Inferior parietal cortex (tissue), 1 donor: ENCODE data around the gene IMMT.

Experiments used
- DNase-seq: peaks from one replicate; pipeline ENCODE4 v3.0.0-alpha.2; 2016; ENCODE audit errors: extremely low spot score

Gene IMMT

DNA sequence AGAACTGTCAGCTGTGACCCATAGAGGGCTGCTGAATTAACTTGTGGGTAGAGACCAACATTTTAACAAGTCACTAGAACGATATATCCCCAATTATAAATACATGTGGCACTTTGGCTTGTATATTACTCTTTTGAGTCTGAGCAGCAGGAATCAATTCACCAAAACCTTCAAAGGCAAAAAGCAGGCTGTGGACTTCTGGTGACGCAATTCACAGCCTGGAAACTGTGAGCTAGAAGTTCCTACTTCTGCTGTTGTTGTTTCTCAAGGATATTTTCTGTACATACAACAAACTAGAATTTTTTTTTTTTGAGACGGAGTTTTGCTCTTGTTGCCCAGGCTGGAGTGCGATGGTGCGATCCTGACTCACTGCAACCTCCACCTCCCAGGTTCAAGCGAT lies 52.0 kb downstream of the IMMT start:
- DNase-seq: no peak

- DNase-seq: no peak
Measured at GRCh38 chr2:86142436-86143257, 52.6 kb downstream of the IMMT start.

- no peak for DNase-seq
Measured at GRCh38 chr2:86140969-86141392, 54.3 kb downstream of the IMMT start.

- no peak for DNase-seq
Measured at GRCh38 chr2:86139981-86140380, 55.3 kb downstream of the IMMT start.

GRCh38 chr2:86138736-86139625 lies 56.3 kb downstream of the IMMT start:
- no peak for DNase-seq

DNA sequence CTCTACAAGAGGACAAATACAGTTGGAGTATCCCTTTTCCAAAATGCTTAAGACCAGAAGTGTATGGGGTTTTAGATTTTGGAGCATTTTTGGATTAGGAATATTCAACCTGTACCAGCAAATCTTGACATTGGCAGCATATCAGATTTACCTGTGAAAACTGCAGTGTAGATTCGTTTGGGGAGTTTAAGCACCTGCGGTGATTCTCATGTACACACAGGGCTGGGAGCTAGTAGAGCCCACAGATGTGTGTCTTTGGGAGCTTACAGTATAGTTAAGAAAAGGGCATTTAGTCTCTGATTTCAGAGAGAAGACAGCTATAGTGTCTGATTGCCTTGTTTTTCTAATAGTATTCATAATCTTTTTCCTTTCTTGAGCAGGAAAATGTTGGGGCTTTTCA lies 59.1 kb downstream of the IMMT start:
- no peak for DNase-seq

- no peak for DNase-seq
Measured at GRCh38 chr2:86135653-86136052, 59.6 kb downstream of the IMMT start.

- no peak for DNase-seq
Measured at GRCh38 chr2:86134709-86135108, 60.6 kb downstream of the IMMT start.

DNA sequence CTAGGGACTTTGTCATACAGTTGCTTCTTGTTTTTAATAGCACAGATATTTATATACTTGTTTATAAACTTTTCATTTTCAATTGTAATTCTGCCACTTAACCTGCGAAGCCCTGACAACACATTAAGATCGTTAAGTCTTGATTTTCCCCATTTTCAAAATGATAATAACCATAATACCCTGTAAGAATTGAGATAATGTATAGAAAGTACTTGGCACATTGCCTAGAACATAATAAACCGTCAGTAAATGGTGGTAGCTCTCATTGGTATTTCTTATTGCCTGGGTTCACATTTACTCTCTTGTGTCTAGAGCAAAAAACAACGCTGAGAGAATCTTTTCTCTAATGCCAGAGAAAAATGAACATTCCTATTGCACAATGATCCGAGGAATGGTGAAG lies 70.6 kb downstream of the IMMT start:
- DNase-seq: no peak

GRCh38 chr2:86123328-86123925 lies 71.8 kb downstream of the IMMT start:
- no peak for DNase-seq

- DNase-seq: no peak
Measured at GRCh38 chr2:86118130-86118529, 77.1 kb downstream of the IMMT start.

DNA sequence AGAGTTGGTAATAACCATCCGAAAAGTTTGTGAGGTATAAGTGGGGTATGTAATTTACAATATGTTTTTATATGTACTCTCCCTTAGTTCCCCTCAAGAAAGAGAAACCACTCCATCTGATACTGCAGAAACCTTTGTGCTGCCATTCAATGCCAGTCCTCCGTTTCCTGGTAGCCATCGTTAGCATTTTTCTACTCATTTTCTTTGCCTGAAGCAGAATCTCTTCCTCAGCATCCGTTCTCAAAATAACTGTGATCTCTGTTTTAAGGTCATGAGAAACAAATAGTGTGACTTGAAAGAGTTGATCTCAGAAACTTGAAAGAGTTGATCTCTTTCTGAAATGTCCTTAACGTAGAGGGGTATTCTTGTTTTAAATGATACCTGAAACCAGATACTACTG lies 88.2 kb downstream of the IMMT start:
- DNase-seq: no peak

- DNase-seq: peak; percentile 96
Measured at GRCh38 chr2:86105969-86106945, 89.0 kb downstream of the IMMT start, which contains the start of gene PTCD3. Gene PTCD3, plus strand, starts transcription at chr2:86106235. Its CDS starts 13 bp downstream, at chr2:86106248.

DNA sequence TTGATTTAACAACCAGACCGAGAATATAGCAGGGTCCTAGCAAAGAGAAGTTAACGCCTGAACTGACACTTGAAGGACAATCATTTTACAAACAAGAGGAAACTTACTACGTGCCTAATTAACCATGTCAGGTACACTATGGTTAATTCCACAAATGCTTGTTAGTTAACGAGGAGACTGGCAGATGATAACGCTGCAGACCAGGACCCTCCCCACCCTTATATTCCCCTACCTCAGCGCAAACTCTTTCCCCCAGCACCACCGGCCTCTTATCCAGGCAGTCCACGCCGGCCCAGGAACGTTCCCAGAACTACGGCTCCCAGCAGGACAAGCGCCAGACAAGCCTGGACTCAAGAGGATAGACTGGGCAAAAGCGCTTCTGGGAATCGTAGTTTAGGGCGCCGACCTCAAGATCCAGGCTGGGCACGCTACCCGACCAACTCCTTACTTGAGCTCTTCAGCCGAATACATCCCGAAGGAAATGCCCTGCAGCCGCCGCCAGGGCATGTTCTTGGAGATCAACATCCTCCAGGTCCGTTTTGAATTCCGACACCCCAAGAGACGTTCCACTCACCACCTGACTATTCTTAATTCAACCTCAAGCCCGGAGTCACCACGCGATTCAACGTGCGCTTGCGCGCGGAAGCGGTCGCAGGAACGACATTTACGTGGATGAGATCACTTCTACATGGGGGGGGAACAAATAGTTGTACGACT lies 89.9 kb downstream of the IMMT start, which contains the start of gene POLR1A:
Gene POLR1A (minus strand): TSS at position 635 of the 717 bp plus-strand sequence. CDS start 110 bp downstream, at position 525.
- DNase-seq: peak; percentile 94

DNA sequence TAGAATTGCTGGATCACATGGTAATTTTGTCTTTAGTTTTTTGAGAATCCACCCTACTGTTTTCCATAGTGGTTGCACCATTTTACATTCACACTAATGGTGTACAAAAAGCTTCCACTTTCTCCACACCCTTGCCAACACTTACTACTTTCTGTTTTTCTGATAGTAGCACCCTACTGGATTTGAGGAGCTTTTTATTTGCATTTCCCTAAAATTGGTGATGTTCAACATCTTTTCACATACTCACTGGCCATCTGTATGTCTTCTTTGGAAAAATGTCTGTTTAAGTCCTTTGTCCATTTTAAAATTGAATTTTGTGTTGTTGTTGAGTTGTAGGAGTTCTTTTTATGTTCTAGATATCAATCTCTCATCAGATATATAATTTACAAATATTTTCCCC lies 93.1 kb downstream of the IMMT start:
- no peak for DNase-seq

DNA sequence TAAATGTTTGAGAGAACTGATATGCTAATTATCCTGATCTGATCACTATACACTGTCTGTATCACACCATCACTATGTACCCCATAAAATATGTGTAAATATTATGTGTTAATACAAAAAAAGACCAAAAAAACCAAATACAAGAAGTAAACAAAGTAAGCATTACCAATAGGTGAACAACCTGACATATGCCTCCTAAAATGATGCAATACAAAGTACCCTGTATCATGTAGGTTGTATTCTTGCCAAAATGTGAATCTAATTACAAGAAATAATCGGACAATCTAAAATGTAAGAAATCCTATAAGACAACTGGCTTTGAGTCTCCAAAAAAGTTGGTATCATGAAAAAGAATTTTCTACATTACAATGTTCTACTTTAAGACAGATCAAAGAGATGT lies 97.3 kb downstream of the IMMT start:
- DNase-seq: no peak

DNA sequence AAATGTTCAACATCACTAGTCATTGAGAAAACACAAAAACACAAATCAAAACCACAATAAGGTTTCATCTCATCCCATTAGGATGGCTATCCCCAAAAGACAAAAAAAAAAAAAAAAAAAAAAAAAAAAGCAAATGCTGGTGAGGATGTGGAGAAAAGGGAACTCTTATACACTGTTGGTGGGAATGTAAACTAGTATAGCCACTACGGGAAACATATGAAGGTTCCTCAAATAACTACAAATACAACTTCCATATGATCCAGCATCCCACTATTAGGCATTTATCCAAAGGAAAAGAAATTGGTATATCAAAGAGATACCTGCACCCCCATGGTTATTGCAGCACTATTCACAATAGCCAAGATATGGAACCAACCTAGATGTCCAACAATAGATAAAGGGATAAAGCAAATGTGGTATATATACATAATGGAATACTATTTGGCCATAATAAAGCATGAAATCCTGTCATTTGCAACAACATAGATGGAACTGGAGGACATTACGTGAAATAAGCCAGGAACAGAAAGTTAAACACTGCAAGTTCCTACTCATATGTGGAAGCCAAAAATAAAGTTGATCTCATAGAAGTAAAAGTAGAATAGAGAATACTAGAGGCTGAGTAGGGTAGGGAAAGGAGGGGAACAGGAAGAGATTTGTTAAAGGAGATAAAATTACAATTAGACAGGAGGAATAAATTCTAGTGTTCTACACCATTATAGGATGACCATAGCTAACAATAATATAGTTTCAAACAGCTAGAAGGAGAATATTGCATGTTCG lies 98.0 kb downstream of the IMMT start:
- no peak for DNase-seq

GRCh38 chr2:86094229-86094628 lies 101.0 kb downstream of the IMMT start:
- DNase-seq: no peak
